ENCODE results near the gene TEKT3.

Gene TEKT3

GRCh38 chr17:15266325-15267125 is 74.9 kb downstream of the TEKT3 start:
- FAIRE-seq = no peak
- no peak for DNase-seq (ENCODE audit: low spot score)

- FAIRE-seq = no peak
- DNase-seq (ENCODE audit: low spot score) = no peak
These were observed 76.3 kb downstream of the TEKT3 start, which contains the start of gene PMP22 for GRCh38 chr17:15265131-15265530. Gene PMP22 (minus strand): TSS chr17:15265326. CDS start chr17:15260727, 4,599 bp downstream.

- no peak for DNase-seq (ENCODE audit: low spot score)
- no peak for FAIRE-seq
These were observed 76.9 kb downstream of the TEKT3 start for GRCh38 chr17:15264542-15264941.

- FAIRE-seq (no peak), DNase-seq (ENCODE audit: low spot score) (no peak)
These were observed 77.7 kb downstream of the TEKT3 start for GRCh38 chr17:15263680-15264079.

GRCh38 chr17:15263206-15263579 is 78.2 kb downstream of the TEKT3 start:
- FAIRE-seq = no peak
- peak; percentile 16 for DNase-seq (ENCODE audit: low spot score)

GRCh38 chr17:15262291-15263205 is 78.8 kb downstream of the TEKT3 start:
- FAIRE-seq (no peak), DNase-seq (ENCODE audit: low spot score) (peak; percentile 28)

- FAIRE-seq = no peak
- no peak for DNase-seq (ENCODE audit: low spot score)
These were observed 79.6 kb downstream of the TEKT3 start for GRCh38 chr17:15261802-15262290.

GRCh38 chr17:15261258-15261801 is 80.1 kb downstream of the TEKT3 start:
- FAIRE-seq (no peak), DNase-seq (ENCODE audit: low spot score) (peak; percentile 22)

- no peak for FAIRE-seq
These were observed 80.8 kb downstream of the TEKT3 start for GRCh38 chr17:15260376-15261257.

GRCh38 chr17:15257796-15258512 is 83.4 kb downstream of the TEKT3 start:
- DNase-seq (ENCODE audit: low spot score) (no peak), FAIRE-seq (no peak)

More at GRCh38 chr17:15260376-15261257, 80.8 kb downstream of the TEKT3 start:
- peak; percentile 61 for DNase-seq (ENCODE audit: low spot score)

GRCh38 chr17:15257258-15257788 is 84.1 kb downstream of the TEKT3 start:
- DNase-seq (ENCODE audit: low spot score) = peak; percentile 91
- peak; percentile 81 for FAIRE-seq

GRCh38 chr17:15256689-15257088 is 84.7 kb downstream of the TEKT3 start:
- FAIRE-seq = no peak
- DNase-seq (ENCODE audit: low spot score) = no peak

- DNase-seq (ENCODE audit: low spot score) (no peak), FAIRE-seq (no peak)
These were observed 85.5 kb downstream of the TEKT3 start for GRCh38 chr17:15255713-15256454.
